Ishikawa (cell line): ENCODE results near the gene PPP3R1.

Experiments used
- CEBPB ChIP-seq: IDR thresholded peaks from 2 replicates; pipeline ENCODE4 v1.6.1; 2012
- REST ChIP-seq: IDR thresholded peaks from 2 replicates; pipeline ENCODE4 v1.6.1; 2012; ENCODE audit warnings: low read depth, mild to moderate bottlenecking
- TEAD4 ChIP-seq: IDR thresholded peaks from 2 replicates; pipeline ENCODE4 v1.6.1; 2012

GRCh38 chr2:68293024-68293423, 40.7 kb upstream of the PPP3R1 start:
- TF ChIP-seq REST (no peak), CEBPB (no peak), TEAD4 (no peak)
